Activated CD4-positive, alpha-beta T cell treated with anti-CD3 and anti-CD28 coated beads for 36 hours (primary cell): ENCODE data around the gene RD3L. TPM values are rescaled to one million over a fixed set of nuclear protein-coding genes. Genes with fewer than 3 reads are reported as not detected.
A peak's percentile ranks its signal among the peaks of the same experiment; 100 is the strongest.

ENCODE experiments used
- ATAC-seq: fragments of 200-7000 bp; cut with Tn5 transposase; one replicate; pipeline ENCODE4 v1.10.0; 2021; ENCODE audit warnings: mild to moderate bottlenecking, moderate library complexity
- CTCF ChIA-PET: fragments of 350-600 bp; sonication (Branson Sonifier 250); formaldehyde crosslinking; loops from one replicate; lab custom pipeline; 2021; ENCODE audit warnings: antibody characterized with exemption; lab: Charles Lee
- POLR2A ChIA-PET: fragments of 350-600 bp; sonication (Branson Sonifier 250); formaldehyde crosslinking; loops from one replicate; lab custom pipeline; 2021; ENCODE audit warnings: antibody characterized with exemption, inconsistent platforms; lab: Charles Lee
- DNase-seq: peaks from one replicate; pipeline ENCODE4 v3.0.0-alpha.2; 2020
- H3K27ac Mint-ChIP-seq: one replicate; pipeline ENCODE4 v1.8.0; 2021; ENCODE audit warnings: mixed read lengths
- H3K27me3 Mint-ChIP-seq: one replicate; pipeline ENCODE4 v1.8.0; 2021; ENCODE audit warnings: mixed read lengths
- H3K36me3 Mint-ChIP-seq: one replicate; pipeline ENCODE4 v1.8.0; 2021; ENCODE audit warnings: low read depth, mixed read lengths
- H3K4me1 Mint-ChIP-seq: one replicate; pipeline ENCODE4 v1.8.0; 2021; ENCODE audit warnings: mixed read lengths
- H3K4me3 Mint-ChIP-seq: one replicate; pipeline ENCODE4 v1.8.0; 2021; ENCODE audit warnings: mild to moderate bottlenecking, moderate library complexity, mixed read lengths
- H3K9me3 Mint-ChIP-seq: one replicate; pipeline ENCODE4 v1.8.0; 2021; ENCODE audit warnings: low read depth, mixed read lengths
- intact Hi-C, 2 experiments: fragments of 100-400 bp; cut with DNase I in 1 of 2; cut with micrococcal nuclease in 1 of 2; formaldehyde crosslinking; loops; one replicate each; pipeline versions ENCODE4 v1.14.2 to v1.15.1; 2022 to 2024; cut with DNase I, micrococcal nuclease
- total RNA-seq, 2 experiments: library from RNA; stranded (reverse); gene quantifications; one replicate each; pipeline ENCODE4 v1.2.3, GENCODE V29; 2021

Gene RD3L
- total RNA-seq, 2 experiments from 2014 or later, result not detected

- intact Hi-C loops, result no loop called here
- no peaks in the 10 kb centered on the region for H3K4me1 Mint-ChIP-seq
- POLR2A ChIA-PET, result no interaction called here
- ATAC-seq, result no peak
- H3K27ac Mint-ChIP-seq, result no peak overlapping the region
- peaks cover 29% of the 10 kb centered on the region for H3K27me3 Mint-ChIP-seq
- CTCF ChIA-PET, result no interaction called here
- no peak overlapping the region for H3K4me3 Mint-ChIP-seq
- no peak for DNase-seq
- H3K36me3 Mint-ChIP-seq, result peaks cover 3% of the 10 kb centered on the region
- H3K9me3 Mint-ChIP-seq, result peaks cover 5% of the 10 kb centered on the region
These were observed 6.9 kb upstream of the RD3L start for GRCh38 chr14:103949131-103949790.

- ChIA-PET CTCF (no interaction called here), POLR2A (no interaction called here)
- intact Hi-C loops, result no loop called here
- ATAC-seq (no peak), DNase-seq (no peak)
- Mint-ChIP-seq H3K36me3 (peaks cover 3% of the 10 kb centered on the region), H3K27ac (no peak overlapping the region), H3K4me1 (no peaks in the 10 kb centered on the region), H3K27me3 (peaks cover 30% of the 10 kb centered on the region), H3K9me3 (peaks cover 5% of the 10 kb centered on the region), H3K4me3 (no peak overlapping the region)
These were observed 6.1 kb upstream of the RD3L start for GRCh38 chr14:103948442-103948841.

- ChIA-PET POLR2A (no interaction called here), CTCF (interaction anchor here (1.2 kb wide), 1 partner anchor 46 kb away, joined by 3 read pairs; no protein-coding TSS in a partner anchor)
- no peaks in the 10 kb centered on the region for H3K4me1 Mint-ChIP-seq
- peaks cover 35% of the 10 kb centered on the region for H3K27me3 Mint-ChIP-seq
- no peak overlapping the region for H3K4me3 Mint-ChIP-seq
- peaks cover 3% of the 10 kb centered on the region for H3K36me3 Mint-ChIP-seq
- ATAC-seq, result no peak
- DNase-seq, result no peak
- H3K9me3 Mint-ChIP-seq, result peaks cover 5% of the 10 kb centered on the region
- no peak overlapping the region for H3K27ac Mint-ChIP-seq
- intact Hi-C loops, result no loop called here
These were observed 4.6 kb upstream of the RD3L start for GRCh38 chr14:103946975-103947374.

GRCh38 chr14:103943673-103944072 lies 1.3 kb upstream of the RD3L start:
- no peaks in the 10 kb centered on the region for H3K4me1 Mint-ChIP-seq
- ATAC-seq (no peak), DNase-seq (no peak)
- intact Hi-C loops, result no loop called here
- peaks cover 5% of the 10 kb centered on the region for H3K9me3 Mint-ChIP-seq
- no peak overlapping the region for H3K27ac Mint-ChIP-seq
- ChIA-PET POLR2A (no interaction called here), CTCF (interaction anchor here (1.0 kb wide), 1 partner anchor 9 kb away, joined by 3 read pairs; no protein-coding TSS in a partner anchor)
- H3K4me3 Mint-ChIP-seq, result no peak overlapping the region
- peaks cover 3% of the 10 kb centered on the region for H3K36me3 Mint-ChIP-seq
- peaks cover 37% of the 10 kb centered on the region for H3K27me3 Mint-ChIP-seq

- intact Hi-C loops, result no loop called here
- ATAC-seq, result no peak
- CTCF ChIA-PET, result interaction anchor here (1.1 to 1.9 kb wide), 5 partner anchors 9 to 149 kb away, joined by 3 to 7 read pairs (median 5); no protein-coding TSS in a partner anchor
These were observed 867 bp downstream of the RD3L start for GRCh38 chr14:103941462-103941861.

GRCh38 chr14:103935102-103935501 lies 7.2 kb downstream of the RD3L start:
- H3K4me1 Mint-ChIP-seq, result no peaks in the 10 kb centered on the region
- intact Hi-C loops, result no loop called here
- ChIA-PET CTCF (interaction anchor here (1.0 kb wide), 1 partner anchor 9 kb away, joined by 3 read pairs; no protein-coding TSS in a partner anchor), POLR2A (no interaction called here)
- no peak overlapping the region for H3K27ac Mint-ChIP-seq
- no peaks in the 10 kb centered on the region for H3K27me3 Mint-ChIP-seq
- no peaks in the 10 kb centered on the region for H3K9me3 Mint-ChIP-seq
- ATAC-seq (no peak), DNase-seq (no peak)
- no peaks in the 10 kb centered on the region for H3K36me3 Mint-ChIP-seq
- H3K4me3 Mint-ChIP-seq, result no peak overlapping the region

More at GRCh38 chr14:103941462-103941861, 867 bp downstream of the RD3L start:
- no peaks in the 10 kb centered on the region for H3K4me1 Mint-ChIP-seq
- DNase-seq, result no peak
- no peaks in the 10 kb centered on the region for H3K9me3 Mint-ChIP-seq
- POLR2A ChIA-PET, result no interaction called here
- H3K4me3 Mint-ChIP-seq, result no peak overlapping the region
- H3K27ac Mint-ChIP-seq, result no peak overlapping the region
- peaks cover 26% of the 10 kb centered on the region for H3K27me3 Mint-ChIP-seq
- no peaks in the 10 kb centered on the region for H3K36me3 Mint-ChIP-seq

GRCh38 chr14:103932791-103933490 lies 9.4 kb downstream of the RD3L start:
- ATAC-seq (no peak), DNase-seq (no peak)
- Mint-ChIP-seq H3K9me3 (no peaks in the 10 kb centered on the region), H3K27ac (no peak overlapping the region), H3K27me3 (no peaks in the 10 kb centered on the region), H3K4me1 (no peaks in the 10 kb centered on the region), H3K4me3 (no peak overlapping the region), H3K36me3 (no peaks in the 10 kb centered on the region)
- ChIA-PET POLR2A (no interaction called here), CTCF (interaction anchor here (0.8 to 2.9 kb wide), 3 partner anchors 9 to 125 kb away, joined by 3 to 7 read pairs (median 5); partner anchors contain the start of gene RD3L)
- intact Hi-C loops, result no loop called here

GRCh38 chr14:103931422-103931821 lies 10.9 kb downstream of the RD3L start:
- H3K36me3 Mint-ChIP-seq, result no peaks in the 10 kb centered on the region
- CTCF ChIA-PET, result interaction anchor here (0.9 to 2.9 kb wide), 4 partner anchors 11 to 123 kb away, joined by 3 to 7 read pairs (median 5); partner anchors contain the start of gene RD3L
- ATAC-seq, result peak; percentile 80
- no peak overlapping the region for H3K27ac Mint-ChIP-seq
- DNase-seq, result no peak
- POLR2A ChIA-PET, result no interaction called here
- no peak overlapping the region for H3K4me3 Mint-ChIP-seq
- intact Hi-C loops, result no loop called here
- H3K27me3 Mint-ChIP-seq, result no peaks in the 10 kb centered on the region
- no peaks in the 10 kb centered on the region for H3K4me1 Mint-ChIP-seq
- no peaks in the 10 kb centered on the region for H3K9me3 Mint-ChIP-seq

GRCh38 chr14:103930051-103930604 lies 12.2 kb downstream of the RD3L start:
- no peaks in the 10 kb centered on the region for H3K4me1 Mint-ChIP-seq
- H3K27ac Mint-ChIP-seq, result no peak overlapping the region
- ATAC-seq (no peak), DNase-seq (no peak)
- ChIA-PET CTCF (interaction anchor here (0.6 to 1.8 kb wide), 6 partner anchors 8 to 822 kb away, joined by 3 to 4 read pairs (median 4); no protein-coding TSS in a partner anchor), POLR2A (interaction anchor here (0.8 kb wide), 1 partner anchor 20 kb away, joined by 3 read pairs; no protein-coding TSS in a partner anchor)
- no peaks in the 10 kb centered on the region for H3K9me3 Mint-ChIP-seq
- no peaks in the 10 kb centered on the region for H3K27me3 Mint-ChIP-seq
- intact Hi-C loops, result no loop called here
- no peak overlapping the region for H3K4me3 Mint-ChIP-seq
- H3K36me3 Mint-ChIP-seq, result no peaks in the 10 kb centered on the region

GRCh38 chr14:103928011-103928890 lies 14.1 kb downstream of the RD3L start, which contains the start of gene TDRD9:
Gene TDRD9 (plus strand): TSS chr14:103928456. CDS start chr14:103928510, 54 bp downstream.
- no peak for ATAC-seq
- no peaks in the 10 kb centered on the region for H3K4me1 Mint-ChIP-seq
- H3K27ac Mint-ChIP-seq, result no peak within 1 kb of the TSS
- intact Hi-C loops, result no loop called here
- H3K36me3 Mint-ChIP-seq, result no peaks in the 10 kb centered on the region
- no peak within 1 kb of the TSS for H3K4me3 Mint-ChIP-seq
- DNase-seq, result peak; percentile 14
- no peaks in the 10 kb centered on the region for H3K9me3 Mint-ChIP-seq
- POLR2A ChIA-PET, result no interaction called here
- peaks cover 3% of the 10 kb centered on the region for H3K27me3 Mint-ChIP-seq
- CTCF ChIA-PET, result no interaction called here

GRCh38 chr14:103927566-103927965 lies 14.8 kb downstream of the RD3L start:
- ChIA-PET CTCF (no interaction called here), POLR2A (no interaction called here)
- H3K4me3 Mint-ChIP-seq, result no peak overlapping the region
- H3K4me1 Mint-ChIP-seq, result no peaks in the 10 kb centered on the region
- H3K9me3 Mint-ChIP-seq, result no peaks in the 10 kb centered on the region
- no peaks in the 10 kb centered on the region for H3K36me3 Mint-ChIP-seq
- ATAC-seq, result no peak
- no peak for DNase-seq
- no peak overlapping the region for H3K27ac Mint-ChIP-seq
- intact Hi-C loops, result no loop called here
- H3K27me3 Mint-ChIP-seq, result peaks cover 6% of the 10 kb centered on the region
